ENCODE results near the gene GARIN5A. TPM values are rescaled to one million over a fixed set of nuclear protein-coding genes. Genes with fewer than 3 reads are reported as not detected.

Gene GARIN5A
- total RNA-seq, 2 donors from 2014 or later: 5.9 to 16.8 TPM

GRCh38 chr19:50498219-50499056, 21.8 kb upstream of the GARIN5A start:
- intact Hi-C loops (cut with DNase I): no loop called here
- Histone ChIP-seq H3K36me3 (no peaks in the 10 kb centered on the region), H3K27me3 (replicated peaks; ENCODE audit: insufficient read depth) (no peaks in the 10 kb centered on the region), H3K27ac (no peak overlapping the region), H3K9me3 (no peaks in the 10 kb centered on the region), H3K4me3 (no peak overlapping the region), H3K4me1 (replicated peaks) (no peaks in the 10 kb centered on the region)
- DNase-seq (ENCODE audit: low spot score): no peak
- no peak for TF ChIP-seq POLR2A (IDR thresholded peaks at IDR 0.05)
- TF ChIP-seq CTCF (IDR thresholded peaks at IDR 0.05): no peak
- TF ChIP-seq POLR2AphosphoS5 (IDR thresholded peaks at IDR 0.05): no peak
- WGBS: 81% methylated on average over 11 of the region's 11 CpGs

GRCh38 chr19:50497022-50497405, 20.4 kb upstream of the GARIN5A start:
- intact Hi-C loops (cut with DNase I): no loop called here
- no peak overlapping the region for H3K27ac ChIP-seq
- WGBS: 73% methylated on average over 8 of the region's 8 CpGs
- no peaks in the 10 kb centered on the region for H3K9me3 ChIP-seq
- H3K4me1 ChIP-seq (replicated peaks): no peaks in the 10 kb centered on the region
- no peak for TF ChIP-seq POLR2A (IDR thresholded peaks at IDR 0.05)
- TF ChIP-seq CTCF (IDR thresholded peaks at IDR 0.05): no peak
- no peak for TF ChIP-seq POLR2AphosphoS5 (IDR thresholded peaks at IDR 0.05)
- DNase-seq (ENCODE audit: low spot score): no peak
- no peaks in the 10 kb centered on the region for H3K27me3 ChIP-seq (replicated peaks; ENCODE audit: insufficient read depth)
- no peaks in the 10 kb centered on the region for H3K36me3 ChIP-seq
- no peak overlapping the region for H3K4me3 ChIP-seq

- intact Hi-C loops (cut with DNase I): no loop called here
- no peak for DNase-seq (ENCODE audit: low spot score)
- TF ChIP-seq POLR2A (IDR thresholded peaks at IDR 0.05) (no peak), CTCF (IDR thresholded peaks at IDR 0.05) (no peak), POLR2AphosphoS5 (IDR thresholded peaks at IDR 0.05) (no peak)
These were observed 19.8 kb upstream of the GARIN5A start for GRCh38 chr19:50496189-50497021.

GRCh38 chr19:50495020-50495531, 18.4 kb upstream of the GARIN5A start:
- Histone ChIP-seq H3K27ac (no peak overlapping the region), H3K36me3 (no peaks in the 10 kb centered on the region), H3K4me1 (replicated peaks) (no peaks in the 10 kb centered on the region), H3K9me3 (no peaks in the 10 kb centered on the region), H3K27me3 (replicated peaks; ENCODE audit: insufficient read depth) (no peaks in the 10 kb centered on the region), H3K4me3 (no peak overlapping the region)
- no peak for DNase-seq (ENCODE audit: low spot score)
- TF ChIP-seq POLR2AphosphoS5 (IDR thresholded peaks at IDR 0.05) (no peak), POLR2A (IDR thresholded peaks at IDR 0.05) (no peak), CTCF (IDR thresholded peaks at IDR 0.05) (no peak)
- WGBS: 87% methylated on average over 5 of the region's 5 CpGs
- intact Hi-C loops (cut with DNase I): no loop called here

More at GRCh38 chr19:50496189-50497021, 19.8 kb upstream of the GARIN5A start:
- H3K27ac ChIP-seq: no peak overlapping the region
- H3K4me1 ChIP-seq (replicated peaks): no peaks in the 10 kb centered on the region
- no peaks in the 10 kb centered on the region for H3K9me3 ChIP-seq
- no peak overlapping the region for H3K4me3 ChIP-seq
- H3K27me3 ChIP-seq (replicated peaks; ENCODE audit: insufficient read depth): no peaks in the 10 kb centered on the region
- WGBS: 66% methylated on average over 30 of the region's 30 CpGs
- no peaks in the 10 kb centered on the region for H3K36me3 ChIP-seq
